COR-L47 (cell line): Measurements from ENCODE around the gene MCTP1.

Experiments
- DNase-seq: peaks from one replicate; lab custom pipeline; 2025; lab: John Stamatoyannopoulos, UW

Gene MCTP1

GRCh38 chr5:95284572-95285408 lies at the start of gene MCTP1:
MCTP1 (minus strand) TSS chr5:95285094.
- DNase-seq = peak; percentile 77

- DNase-seq = no peak
Measured at GRCh38 chr5:95332158-95332557, 47.3 kb upstream of the MCTP1 start.

GRCh38 chr5:95331358-95331757 lies 46.5 kb upstream of the MCTP1 start:
- DNase-seq = no peak

GRCh38 chr5:95327211-95327610 lies 42.3 kb upstream of the MCTP1 start:
- no peak for DNase-seq

- no peak for DNase-seq
Measured at GRCh38 chr5:95317687-95318086, 32.8 kb upstream of the MCTP1 start.

GRCh38 chr5:95317085-95317484 lies 32.2 kb upstream of the MCTP1 start:
- DNase-seq = no peak

- no peak for DNase-seq
Measured at GRCh38 chr5:95304711-95305110, 19.8 kb upstream of the MCTP1 start.

- no peak for DNase-seq
Measured at GRCh38 chr5:95298651-95299050, 13.8 kb upstream of the MCTP1 start.

GRCh38 chr5:95296291-95296690 lies 11.4 kb upstream of the MCTP1 start:
- DNase-seq = no peak

GRCh38 chr5:95285409-95285755 lies 488 bp upstream of the MCTP1 start:
- DNase-seq = peak; percentile 61

- DNase-seq = peak; percentile 71
Measured at GRCh38 chr5:95283761-95284571, 928 bp downstream of the MCTP1 start.

- DNase-seq = peak; percentile 34
Measured at GRCh38 chr5:95283022-95283615, 1.8 kb downstream of the MCTP1 start.

GRCh38 chr5:95281226-95281625 lies 3.7 kb downstream of the MCTP1 start:
- no peak for DNase-seq

GRCh38 chr5:95280401-95281095 lies 4.3 kb downstream of the MCTP1 start:
- no peak for DNase-seq

- no peak for DNase-seq
Measured at GRCh38 chr5:95274011-95274410, 10.9 kb downstream of the MCTP1 start.

- DNase-seq = no peak
Measured at GRCh38 chr5:95272316-95272929, 12.5 kb downstream of the MCTP1 start.

- DNase-seq = no peak
Measured at GRCh38 chr5:95262933-95263660, 21.8 kb downstream of the MCTP1 start.

GRCh38 chr5:95261437-95262175 lies 23.3 kb downstream of the MCTP1 start:
- no peak for DNase-seq

GRCh38 chr5:95256991-95257390 lies 27.9 kb downstream of the MCTP1 start:
- DNase-seq = no peak

GRCh38 chr5:95256446-95256845 lies 28.4 kb downstream of the MCTP1 start:
- no peak for DNase-seq
